Tibial nerve (tissue), 4 donors: ENCODE results near the gene RAVER2. TPM values are rescaled to one million over a fixed set of nuclear protein-coding genes. Genes with fewer than 3 reads are reported as not detected.

Experiments used
- DNase-seq, 2 donors: peaks; one replicate each; pipeline ENCODE4 v3.0.0-alpha.2; 2019; ENCODE audit warnings: low spot score in 2 of 2
- H3K27ac ChIP-seq, 4 donors: fragments of 200-600 bp; sonication (generic) in 3 of 4; one replicate each; pipeline ENCODE4 v1.5.1; 2017 to 2019; ENCODE audit warnings: mild to moderate bottlenecking in 1 of 4
- H3K27me3 ChIP-seq, 2 donors: fragments of 200-600 bp; sonication (generic) in 1 of 2; one replicate each; pipeline versions ENCODE4 v1.5.1 to v1.6.0; 2017 to 2019
- H3K36me3 ChIP-seq, 3 donors: fragments of 200-600 bp; sonication (generic); one replicate each; pipeline ENCODE4 v1.5.1; 2018 to 2019
- H3K4me1 ChIP-seq, 4 donors: fragments of 200-600 bp; sonication (generic) in 3 of 4; one replicate each; pipeline ENCODE4 v1.5.1; 2017 to 2019
- H3K4me3 ChIP-seq, 4 donors: fragments of 200-600 bp; sonication (generic) in 3 of 4; one replicate each; pipeline ENCODE4 v1.5.1; 2017 to 2019; ENCODE audit warnings: mild to moderate bottlenecking in 1 of 4, moderate library complexity in 1 of 4
- H3K9me3 ChIP-seq, 4 donors: fragments of 200-600 bp; sonication (generic) in 3 of 4; one replicate each; pipeline ENCODE4 v1.5.1; 2017 to 2019
- EP300 ChIP-seq, 2 donors: sonication (generic); formaldehyde crosslinking; IDR thresholded peaks; one replicate each; pipeline ENCODE4 v1.6.1; 2017; ENCODE audit warnings: antibody characterized with exemption in 2 of 2, mild to moderate bottlenecking in 1 of 2
- POLR2A ChIP-seq, 2 donors: fragments of 450-650 bp; IDR thresholded peaks; one replicate each; pipeline ENCODE4 v1.6.1; 2017; ENCODE audit warnings: antibody characterized with exemption in 2 of 2, mild to moderate bottlenecking in 2 of 2, moderate library complexity in 2 of 2
- WGBS, 2 donors: methylation state at CpG; one replicate each; pipeline ENCODE4 v1.1.5; 2018; 5-methylcytosine and 5-hydroxymethylcytosine counted together
- total RNA-seq, 4 donors: library from RNA; depleted of rRNA; stranded (reverse); fragments of >200 nt; gene quantifications; one replicate each; pipeline ENCODE4 v1.1.0, GENCODE V29; 2016
- TF ChIP-seq, protein P1 (sequence below), 5 experiments: fragments of 200-600 bp in 3 of 5; fragments of 450-650 bp in 2 of 5; sonication (generic) in 3 of 5; IDR thresholded peaks; one replicate each; pipeline ENCODE4 v1.5.1; 2016 to 2019; ENCODE audit warnings: antibody characterized with exemption in 5 of 5, mild to moderate bottlenecking in 3 of 5, moderate library complexity in 2 of 5

Gene RAVER2
- total RNA-seq, 4 donors from 2014 or later = 3.6 to 8.2 (median 4.1) TPM

DNA sequence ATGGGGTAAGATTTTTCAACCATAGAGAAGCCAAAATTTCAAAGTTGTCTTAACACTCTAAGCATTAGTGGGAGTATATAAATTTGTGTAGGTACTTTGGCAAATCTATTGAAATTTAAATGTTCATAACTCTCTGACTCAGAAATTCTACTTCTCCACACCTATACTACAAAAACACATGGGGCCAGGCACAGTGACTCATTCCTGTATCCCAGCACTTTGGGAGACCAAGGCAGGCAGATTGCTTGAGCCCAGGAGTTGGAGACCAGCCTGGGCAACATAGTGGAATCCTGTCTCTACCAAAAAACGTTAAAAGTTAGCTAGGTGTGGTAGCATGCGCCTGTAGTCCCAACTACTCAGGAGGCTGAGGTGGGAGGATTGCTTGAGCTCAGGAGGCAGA lies 41.3 kb upstream of the RAVER2 start:
- Histone ChIP-seq H3K4me3 (no peak overlapping the region), H3K4me1 (no peaks in the 10 kb centered on the region), H3K27ac (no peak overlapping the region), H3K36me3 (no peaks in the 10 kb centered on the region), H3K27me3 (peaks cover 0 to 10% of the 10 kb centered on the region in 2 donors), H3K9me3 (no peaks in the 10 kb centered on the region)
- no peak for DNase-seq
- 81 to 86% methylated on average over 2 of the region's 2 CpGs for WGBS, 2 donors
- TF ChIP-seq POLR2A (IDR thresholded peaks at IDR 0.05) (no peak), EP300 (IDR thresholded peaks at IDR 0.05) (no peak)
- TF ChIP-seq, protein P1, sequence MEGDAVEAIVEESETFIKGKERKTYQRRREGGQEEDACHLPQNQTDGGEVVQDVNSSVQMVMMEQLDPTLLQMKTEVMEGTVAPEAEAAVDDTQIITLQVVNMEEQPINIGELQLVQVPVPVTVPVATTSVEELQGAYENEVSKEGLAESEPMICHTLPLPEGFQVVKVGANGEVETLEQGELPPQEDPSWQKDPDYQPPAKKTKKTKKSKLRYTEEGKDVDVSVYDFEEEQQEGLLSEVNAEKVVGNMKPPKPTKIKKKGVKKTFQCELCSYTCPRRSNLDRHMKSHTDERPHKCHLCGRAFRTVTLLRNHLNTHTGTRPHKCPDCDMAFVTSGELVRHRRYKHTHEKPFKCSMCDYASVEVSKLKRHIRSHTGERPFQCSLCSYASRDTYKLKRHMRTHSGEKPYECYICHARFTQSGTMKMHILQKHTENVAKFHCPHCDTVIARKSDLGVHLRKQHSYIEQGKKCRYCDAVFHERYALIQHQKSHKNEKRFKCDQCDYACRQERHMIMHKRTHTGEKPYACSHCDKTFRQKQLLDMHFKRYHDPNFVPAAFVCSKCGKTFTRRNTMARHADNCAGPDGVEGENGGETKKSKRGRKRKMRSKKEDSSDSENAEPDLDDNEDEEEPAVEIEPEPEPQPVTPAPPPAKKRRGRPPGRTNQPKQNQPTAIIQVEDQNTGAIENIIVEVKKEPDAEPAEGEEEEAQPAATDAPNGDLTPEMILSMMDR (IDR thresholded peaks at IDR 0.05) = no peak

DNA sequence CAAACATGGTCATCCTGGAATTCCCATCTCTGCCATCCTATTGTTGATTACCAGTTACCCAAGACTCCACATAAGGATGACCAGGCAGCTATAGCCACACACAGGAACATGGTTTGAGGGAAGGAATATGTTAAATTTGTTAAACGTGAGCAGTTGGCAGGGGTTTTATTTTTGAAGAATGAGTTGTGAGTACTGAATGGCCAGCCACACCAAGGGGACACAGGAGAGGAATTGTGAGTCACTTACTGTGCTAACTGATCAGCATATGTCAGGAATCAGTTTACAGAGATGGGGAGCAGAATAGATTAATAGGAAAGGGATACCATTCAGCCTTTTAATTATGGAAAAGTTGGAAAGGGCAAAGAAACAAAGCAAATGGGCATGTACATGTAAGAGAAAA lies 39.3 kb upstream of the RAVER2 start:
- Histone ChIP-seq H3K36me3 (no peaks in the 10 kb centered on the region), H3K27me3 (no peaks in the 10 kb centered on the region), H3K4me3 (no peak overlapping the region), H3K27ac (no peak overlapping the region), H3K9me3 (no peaks in the 10 kb centered on the region), H3K4me1 (no peaks in the 10 kb centered on the region)
- DNase-seq = no peak
- WGBS, 2 donors = 10 to 22% methylated on average over 1 of the region's 1 CpG
- TF ChIP-seq, protein P1 (IDR thresholded peaks at IDR 0.05) = no peak
- no peak for TF ChIP-seq POLR2A (IDR thresholded peaks at IDR 0.05)
- no peak for TF ChIP-seq EP300 (IDR thresholded peaks at IDR 0.05)

DNA sequence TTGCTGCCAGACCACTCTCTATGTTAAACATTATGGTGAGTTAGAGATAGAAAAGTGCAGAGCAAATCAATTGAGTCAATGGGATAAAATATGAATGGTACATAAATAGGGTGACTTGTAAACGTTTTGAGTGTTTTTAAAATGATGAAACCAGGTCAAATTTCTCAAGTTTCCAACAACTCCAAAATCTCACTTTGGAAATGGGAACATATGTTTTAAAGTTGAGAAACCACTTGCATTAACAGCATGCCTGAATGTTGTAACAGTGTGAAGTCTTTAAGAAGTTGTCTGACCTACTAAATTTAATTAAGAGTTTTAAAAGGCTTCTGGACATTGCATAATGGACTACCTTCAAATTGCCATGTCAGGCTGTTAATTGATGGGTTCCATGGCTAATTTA lies 33.6 kb upstream of the RAVER2 start:
- TF ChIP-seq, protein P1 (IDR thresholded peaks at IDR 0.05) = no peak
- no peak for TF ChIP-seq POLR2A (IDR thresholded peaks at IDR 0.05)
- TF ChIP-seq EP300 (IDR thresholded peaks at IDR 0.05) = no peak
- H3K36me3 ChIP-seq = no peaks in the 10 kb centered on the region
- WGBS, 2 donors = 47 to 51% methylated on average over 1 of the region's 1 CpG
- no peak overlapping the region for H3K4me3 ChIP-seq
- no peaks in the 10 kb centered on the region for H3K4me1 ChIP-seq
- H3K27ac ChIP-seq = no peak overlapping the region
- DNase-seq = no peak
- H3K27me3 ChIP-seq = no peaks in the 10 kb centered on the region
- H3K9me3 ChIP-seq = no peaks in the 10 kb centered on the region

DNA sequence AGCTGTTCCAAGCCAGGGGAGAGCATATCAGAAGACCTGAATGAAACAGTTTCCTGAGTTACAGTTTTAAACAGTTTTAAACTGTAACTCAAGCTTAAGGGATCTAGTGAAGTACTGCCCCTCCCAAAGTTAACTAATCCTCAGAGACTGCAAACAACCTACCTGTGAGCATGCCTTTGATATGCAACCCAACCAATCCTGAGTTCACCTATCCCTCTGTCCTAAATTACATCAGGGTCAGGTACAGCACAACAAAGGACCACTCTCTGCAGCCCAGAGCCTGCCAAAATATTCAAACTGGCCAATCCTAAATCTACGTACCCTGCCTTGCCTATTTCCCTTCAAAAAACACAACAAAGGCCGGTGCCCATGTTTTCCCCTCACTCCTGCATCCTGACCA lies 32.8 kb upstream of the RAVER2 start:
- Histone ChIP-seq H3K4me1 (no peaks in the 10 kb centered on the region), H3K9me3 (no peaks in the 10 kb centered on the region), H3K27me3 (no peaks in the 10 kb centered on the region), H3K4me3 (no peak overlapping the region), H3K36me3 (no peaks in the 10 kb centered on the region), H3K27ac (no peak overlapping the region)
- WGBS, 2 donors = 75 to 76% methylated on average over 2 of the region's 2 CpGs
- DNase-seq = no peak
- TF ChIP-seq POLR2A (IDR thresholded peaks at IDR 0.05) (no peak), EP300 (IDR thresholded peaks at IDR 0.05) (no peak)
- TF ChIP-seq, protein P1 (IDR thresholded peaks at IDR 0.05) = no peak

DNA sequence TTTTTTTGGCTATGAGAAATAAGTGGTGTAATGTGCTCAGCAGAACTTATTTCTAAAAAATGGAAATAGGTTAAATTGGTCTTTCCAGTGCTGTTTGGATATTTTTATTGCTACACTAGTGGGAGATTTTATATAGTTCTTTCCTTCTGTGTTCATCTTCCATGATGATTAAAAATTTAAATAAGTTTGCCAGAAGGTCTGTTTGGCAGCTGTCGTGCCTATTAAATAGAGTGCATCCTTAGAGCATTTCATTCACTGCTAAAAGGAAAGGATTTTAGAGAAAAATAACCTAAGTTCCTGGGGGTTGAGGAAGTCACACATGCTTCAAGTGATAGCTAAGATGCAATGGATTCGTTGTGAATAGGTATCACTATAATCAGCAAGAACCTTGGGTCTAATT lies 29.7 kb upstream of the RAVER2 start:
- WGBS, 2 donors = 73 to 78% methylated on average over 2 of the region's 2 CpGs
- H3K4me3 ChIP-seq = no peak overlapping the region
- H3K27me3 ChIP-seq = no peaks in the 10 kb centered on the region
- H3K4me1 ChIP-seq = no peaks in the 10 kb centered on the region
- no peaks in the 10 kb centered on the region for H3K36me3 ChIP-seq
- no peak overlapping the region for H3K27ac ChIP-seq
- TF ChIP-seq EP300 (IDR thresholded peaks at IDR 0.05) = no peak
- TF ChIP-seq POLR2A (IDR thresholded peaks at IDR 0.05) = no peak
- TF ChIP-seq, protein P1 (IDR thresholded peaks at IDR 0.05) = no peak
- H3K9me3 ChIP-seq = no peaks in the 10 kb centered on the region
- DNase-seq = no peak
